ENCODE results near the gene ADGRD2. TPM values are rescaled to one million over a fixed set of nuclear protein-coding genes. Genes with fewer than 3 reads are reported as not detected.

Gene ADGRD2
- total and polyA plus RNA-seq, 2 of the 13 experiments (the other 11 are each of a cell fraction or from before 2014, with no cell fraction given) = not detected

DNA sequence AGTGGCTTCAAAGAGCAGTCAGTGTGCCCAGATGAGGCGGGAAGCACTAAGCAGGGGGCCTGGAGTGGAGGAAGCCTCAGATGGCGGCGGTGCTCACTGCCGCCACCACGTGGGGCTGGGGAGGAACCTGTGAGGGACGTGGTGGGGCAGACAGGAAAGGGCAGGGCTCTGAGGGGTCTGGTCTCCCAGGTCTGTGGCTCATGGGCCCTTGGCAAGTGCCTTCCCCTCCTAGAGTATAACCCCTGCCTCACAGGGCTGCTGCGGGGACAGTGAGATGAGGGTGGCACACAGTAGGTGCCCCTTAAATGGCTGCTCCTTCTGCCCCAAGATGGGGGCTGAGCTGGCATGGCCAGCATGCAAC lies 30.4 kb downstream of the ADGRD2 start:
- no TSS peak for BruUV-seq (replicated peaks)
- peak; percentile 29; the same call in 1 of the 2 replicates for TF ChIP-seq ZFX (CRISPR knock-in tag; IDR thresholded peaks at IDR 0.05; ENCODE audit: low read depth)
- TF ChIP-seq LCORL (IDR thresholded peaks at IDR 0.05) = no peak
- TF ChIP-seq LCORL (CRISPR knock-in tag; IDR thresholded peaks at IDR 0.05) = no peak
- no peak for TF ChIP-seq ZNF251 (CRISPR knock-in tag; IDR thresholded peaks at IDR 0.05)
- no peak for TF ChIP-seq NFE2 (CRISPR knock-in tag; IDR thresholded peaks at IDR 0.05)
- no peak for TF ChIP-seq RARG (CRISPR knock-in tag; IDR thresholded peaks at IDR 0.05; ENCODE audit: low read depth)
- TF ChIP-seq RFXAP (CRISPR knock-in tag; IDR thresholded peaks at IDR 0.05; ENCODE audit: borderline replicate concordance) = no peak
- TF ChIP-seq, protein P1, sequence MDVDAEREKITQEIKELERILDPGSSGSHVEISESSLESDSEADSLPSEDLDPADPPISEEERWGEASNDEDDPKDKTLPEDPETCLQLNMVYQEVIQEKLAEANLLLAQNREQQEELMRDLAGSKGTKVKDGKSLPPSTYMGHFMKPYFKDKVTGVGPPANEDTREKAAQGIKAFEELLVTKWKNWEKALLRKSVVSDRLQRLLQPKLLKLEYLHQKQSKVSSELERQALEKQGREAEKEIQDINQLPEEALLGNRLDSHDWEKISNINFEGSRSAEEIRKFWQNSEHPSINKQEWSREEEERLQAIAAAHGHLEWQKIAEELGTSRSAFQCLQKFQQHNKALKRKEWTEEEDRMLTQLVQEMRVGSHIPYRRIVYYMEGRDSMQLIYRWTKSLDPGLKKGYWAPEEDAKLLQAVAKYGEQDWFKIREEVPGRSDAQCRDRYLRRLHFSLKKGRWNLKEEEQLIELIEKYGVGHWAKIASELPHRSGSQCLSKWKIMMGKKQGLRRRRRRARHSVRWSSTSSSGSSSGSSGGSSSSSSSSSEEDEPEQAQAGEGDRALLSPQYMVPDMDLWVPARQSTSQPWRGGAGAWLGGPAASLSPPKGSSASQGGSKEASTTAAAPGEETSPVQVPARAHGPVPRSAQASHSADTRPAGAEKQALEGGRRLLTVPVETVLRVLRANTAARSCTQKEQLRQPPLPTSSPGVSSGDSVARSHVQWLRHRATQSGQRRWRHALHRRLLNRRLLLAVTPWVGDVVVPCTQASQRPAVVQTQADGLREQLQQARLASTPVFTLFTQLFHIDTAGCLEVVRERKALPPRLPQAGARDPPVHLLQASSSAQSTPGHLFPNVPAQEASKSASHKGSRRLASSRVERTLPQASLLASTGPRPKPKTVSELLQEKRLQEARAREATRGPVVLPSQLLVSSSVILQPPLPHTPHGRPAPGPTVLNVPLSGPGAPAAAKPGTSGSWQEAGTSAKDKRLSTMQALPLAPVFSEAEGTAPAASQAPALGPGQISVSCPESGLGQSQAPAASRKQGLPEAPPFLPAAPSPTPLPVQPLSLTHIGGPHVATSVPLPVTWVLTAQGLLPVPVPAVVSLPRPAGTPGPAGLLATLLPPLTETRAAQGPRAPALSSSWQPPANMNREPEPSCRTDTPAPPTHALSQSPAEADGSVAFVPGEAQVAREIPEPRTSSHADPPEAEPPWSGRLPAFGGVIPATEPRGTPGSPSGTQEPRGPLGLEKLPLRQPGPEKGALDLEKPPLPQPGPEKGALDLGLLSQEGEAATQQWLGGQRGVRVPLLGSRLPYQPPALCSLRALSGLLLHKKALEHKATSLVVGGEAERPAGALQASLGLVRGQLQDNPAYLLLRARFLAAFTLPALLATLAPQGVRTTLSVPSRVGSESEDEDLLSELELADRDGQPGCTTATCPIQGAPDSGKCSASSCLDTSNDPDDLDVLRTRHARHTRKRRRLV (CRISPR knock-in tag; IDR thresholded peaks at IDR 0.05) = no peak
- peak; percentile 12; the same call in 1 of the 2 replicates for TF ChIP-seq HDAC2 (CRISPR knock-in tag; IDR thresholded peaks at IDR 0.05)
- no peak for TF ChIP-seq SUZ12 (IDR thresholded peaks at IDR 0.05; ENCODE audit: low read depth, low read length)
- TF ChIP-seq ESRRA (CRISPR knock-in tag; IDR thresholded peaks at IDR 0.05; ENCODE audit: low read depth) = no peak
- no peak; the same call in 1 of the 2 replicates for TF ChIP-seq ZNF747 (CRISPR knock-in tag; IDR thresholded peaks at IDR 0.05; ENCODE audit: borderline replicate concordance)
- no peak for TF ChIP-seq NFE2L2 (IDR thresholded peaks at IDR 0.05; ENCODE audit: low read length)
- TF ChIP-seq PTBP1 (IDR thresholded peaks at IDR 0.05; ENCODE audit: low read depth, low read length, poor library complexity, severe bottlenecking) = no peak
- peak; percentile 37; the same call in 1 of the 2 replicates for TF ChIP-seq MTA1 (CRISPR knock-in tag; IDR thresholded peaks at IDR 0.05; ENCODE audit: borderline replicate concordance)
- TF ChIP-seq, protein P2, sequence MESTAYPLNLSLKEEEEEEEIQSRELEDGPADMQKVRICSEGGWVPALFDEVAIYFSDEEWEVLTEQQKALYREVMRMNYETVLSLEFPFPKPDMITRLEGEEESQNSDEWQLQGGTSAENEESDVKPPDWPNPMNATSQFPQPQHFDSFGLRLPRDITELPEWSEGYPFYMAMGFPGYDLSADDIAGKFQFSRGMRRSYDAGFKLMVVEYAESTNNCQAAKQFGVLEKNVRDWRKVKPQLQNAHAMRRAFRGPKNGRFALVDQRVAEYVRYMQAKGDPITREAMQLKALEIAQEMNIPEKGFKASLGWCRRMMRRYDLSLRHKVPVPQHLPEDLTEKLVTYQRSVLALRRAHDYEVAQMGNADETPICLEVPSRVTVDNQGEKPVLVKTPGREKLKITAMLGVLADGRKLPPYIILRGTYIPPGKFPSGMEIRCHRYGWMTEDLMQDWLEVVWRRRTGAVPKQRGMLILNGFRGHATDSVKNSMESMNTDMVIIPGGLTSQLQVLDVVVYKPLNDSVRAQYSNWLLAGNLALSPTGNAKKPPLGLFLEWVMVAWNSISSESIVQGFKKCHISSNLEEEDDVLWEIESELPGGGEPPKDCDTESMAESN (CRISPR knock-in tag; conservative IDR thresholded peaks at IDR 0.05) = no peak
- no peak for TF ChIP-seq XBP1 (CRISPR knock-in tag; IDR thresholded peaks at IDR 0.05)

More for the DNA sequence above, 30.4 kb downstream of the ADGRD2 start:
- ChIA-PET POLR2A (no interaction called here), CTCF (ENCODE audit: low intra/inter-chr PET ratio, low total read pairs) (interaction anchor here (0.8 kb wide), 1 partner anchor 61 kb away, joined by 4 read pairs; no protein-coding TSS in a partner anchor)
- Histone ChIP-seq H3K4me1 (ENCODE audit: insufficient read depth, low read length) (peaks cover 21% of the 10 kb centered on the region), H3K79me2 (ENCODE audit: insufficient read depth, low read length) (no peaks in the 10 kb centered on the region), H3K27me3 (ENCODE audit: control insufficient read depth in 1 of 2, insufficient read depth in 2 of 2, low read length in 2 of 2) (peaks cover 4 to 31% of the 10 kb centered on the region in 2 experiments; a peak in 4 of 5 replicates), H3K9ac (ENCODE audit: insufficient read depth, low read depth, low read length) (no peak overlapping the region), H3K27ac (ENCODE audit: extremely low read length, insufficient read depth, low read length) (no peak overlapping the region), H3K4me3 (replicated peaks in 1 of 3; ENCODE audit: insufficient read depth in 1 of 3, low read depth in 2 of 3, low read length in 3 of 3) (no peak overlapping the region), H3K4me2 (ENCODE audit: low read depth, low read length) (peak overlapping the region; percentile 28; the same call in 1 of the 2 replicates), H4K20me1 (ENCODE audit: insufficient read depth, low read length) (no peaks in the 10 kb centered on the region), H2AFZ (ENCODE audit: low read length) (no peak overlapping the region), H3K36me3 (replicated peaks in 1 of 2; ENCODE audit: control insufficient read depth in 1 of 2, insufficient read depth in 2 of 2, low read length in 2 of 2) (no peaks in the 10 kb centered on the region), H3K9me3 (ENCODE audit: low read length) (no peaks in the 10 kb centered on the region)
- WGBS (ENCODE audit: low lambda C conversion rate) = no CpG with 5 or more reads among the region's 7 CpGs
- in situ Hi-C loops (cut with HindIII; ENCODE audit: extremely low pct_ligation_motif_present, low pct_unique_long_range_greater_than_20kb) (no loop called here), intact Hi-C loops (cut with micrococcal nuclease; ENCODE audit: unreplicated experiment) (loop anchor here (1.0 kb wide), 1 partner anchor 61 kb away; no protein-coding TSS in a partner anchor)
- FAIRE-seq (peak; percentile 46), ATAC-seq (peak; percentile 74), DNase-seq (ENCODE audit: low spot score) (peak; percentile 34)

Measured in HepG2 (cell line).